HG03575 (cell line): ENCODE results near the gene FXYD1.

Source experiments
- ATAC-seq: cut with Tn5 transposase; IDR thresholded peaks from one replicate; pipeline ENCODE4 v1.9.1; 2021; ENCODE audit not compliant: unreplicated experiment, insufficient number of reproducible peaks, low FRiP score; ENCODE audit errors: extremely low read depth

Gene FXYD1

DNA sequence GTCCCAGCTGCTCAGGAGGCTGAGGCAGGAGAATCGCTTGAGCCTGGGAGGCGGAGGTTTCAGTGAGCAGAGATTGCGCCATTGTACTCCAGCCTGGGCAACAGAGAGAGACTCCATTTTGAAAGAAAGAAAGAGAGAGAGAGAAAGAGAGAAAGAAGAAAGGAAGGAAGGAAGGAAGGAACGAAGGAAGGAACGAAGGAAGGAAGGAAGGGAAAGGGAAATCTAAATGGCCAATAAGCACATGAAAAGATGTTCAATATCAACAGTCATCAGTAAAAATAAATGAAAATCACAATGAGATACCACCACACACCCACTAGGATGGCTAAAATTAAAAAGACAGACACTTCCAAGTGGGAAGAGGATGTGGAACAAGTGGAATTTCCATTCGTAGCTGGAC is 35.6 kb downstream of the FXYD1 start:
- no peak for ATAC-seq

DNA sequence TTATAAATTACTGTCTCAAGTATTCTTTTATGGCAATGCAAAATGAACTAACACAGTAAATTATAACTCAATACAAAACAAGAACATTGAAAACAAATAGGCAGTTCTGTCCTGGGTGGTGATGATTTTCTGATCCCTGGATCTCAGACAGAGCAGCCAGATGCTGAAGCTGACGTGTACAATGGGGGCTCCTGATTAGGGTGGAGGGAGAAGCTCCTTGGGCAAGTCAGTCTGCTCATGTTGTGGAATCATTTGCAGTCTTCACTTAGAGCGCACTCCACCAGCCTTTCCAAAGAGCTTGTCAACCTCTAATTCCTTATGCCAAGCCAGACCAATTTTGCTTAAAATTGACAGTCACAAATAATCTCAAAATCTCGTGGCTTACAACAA is 37.6 kb downstream of the FXYD1 start:
- ATAC-seq, result no peak

DNA sequence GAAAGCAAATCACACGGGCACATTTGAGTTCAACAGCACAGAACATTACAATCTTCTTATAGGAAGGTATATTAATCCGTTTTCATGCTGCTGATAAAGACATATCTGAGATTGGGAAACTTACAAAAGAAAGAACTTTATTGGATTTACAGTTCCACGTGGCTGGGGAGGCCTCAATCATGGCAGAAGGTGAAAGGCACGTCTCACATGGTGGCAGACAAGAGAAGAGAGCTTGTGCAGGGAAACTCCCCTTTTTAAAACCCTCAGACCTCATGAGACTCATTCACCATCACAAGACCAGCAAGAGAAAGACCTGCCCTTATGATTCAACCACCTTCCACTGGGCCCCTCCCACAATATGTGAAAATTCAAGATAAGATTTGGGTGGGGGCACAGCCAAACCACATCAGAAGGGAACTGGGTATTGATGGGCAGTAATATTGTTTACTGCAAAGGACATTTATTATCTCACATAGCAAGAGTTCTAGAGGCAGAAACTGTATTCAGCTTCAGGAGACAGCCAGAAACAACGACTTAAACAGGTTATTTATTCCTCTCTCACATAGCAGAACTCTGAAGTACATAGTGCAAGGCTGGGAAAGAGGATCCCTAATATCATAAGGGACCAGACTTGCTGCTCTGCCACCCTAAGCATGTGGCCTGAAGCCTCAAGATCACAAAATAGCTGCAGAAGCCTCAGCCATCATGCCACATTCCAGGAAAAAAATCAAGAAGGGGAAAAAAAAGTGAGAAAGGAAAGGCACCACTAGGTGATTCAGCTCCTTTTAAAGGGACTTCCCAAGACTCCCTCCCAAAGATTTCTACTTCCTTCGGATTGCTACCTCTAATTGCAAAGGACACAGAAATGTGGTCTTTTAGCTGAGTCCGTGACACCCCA is 39.0 kb downstream of the FXYD1 start:
- no peak for ATAC-seq

DNA sequence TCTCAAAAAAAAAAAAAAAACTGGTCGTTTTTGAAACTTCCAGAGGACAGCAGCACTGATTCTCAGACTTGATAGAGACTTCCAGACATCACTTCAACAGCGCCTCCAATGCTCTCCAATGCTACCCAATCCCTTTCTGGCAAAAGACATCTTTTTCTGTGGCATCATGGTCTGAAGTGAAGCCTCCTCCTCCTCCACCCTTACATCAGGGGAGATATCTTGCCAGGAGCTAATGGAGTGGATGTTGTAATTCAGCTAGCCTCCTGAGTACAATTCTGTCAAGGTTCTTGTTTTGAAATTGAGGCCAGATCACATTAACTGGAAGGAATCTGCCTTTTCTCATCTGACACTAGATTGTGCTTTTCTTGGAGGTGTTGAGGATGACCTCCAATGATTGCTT is 40.1 kb downstream of the FXYD1 start:
- ATAC-seq, result no peak

DNA sequence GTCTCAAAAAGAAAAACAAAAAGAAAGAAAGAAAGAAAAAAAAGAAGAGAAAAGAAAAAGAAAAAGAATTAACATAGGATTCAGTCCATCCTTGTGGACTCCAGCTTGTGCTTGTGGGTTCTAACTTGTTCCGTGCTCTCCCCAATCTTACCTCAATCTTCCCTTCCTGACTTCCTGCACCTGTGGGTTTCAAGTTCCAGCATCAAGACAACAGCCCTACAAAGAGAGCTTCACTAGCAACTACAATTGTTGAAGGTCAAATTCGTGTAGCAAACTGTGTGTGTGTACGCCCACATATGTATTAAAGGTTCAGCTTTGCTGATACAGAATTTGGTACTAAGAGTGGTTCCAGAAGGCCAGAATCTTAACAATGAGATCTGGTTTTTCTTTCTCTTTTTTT is 41.2 kb downstream of the FXYD1 start:
- no peak for ATAC-seq

DNA sequence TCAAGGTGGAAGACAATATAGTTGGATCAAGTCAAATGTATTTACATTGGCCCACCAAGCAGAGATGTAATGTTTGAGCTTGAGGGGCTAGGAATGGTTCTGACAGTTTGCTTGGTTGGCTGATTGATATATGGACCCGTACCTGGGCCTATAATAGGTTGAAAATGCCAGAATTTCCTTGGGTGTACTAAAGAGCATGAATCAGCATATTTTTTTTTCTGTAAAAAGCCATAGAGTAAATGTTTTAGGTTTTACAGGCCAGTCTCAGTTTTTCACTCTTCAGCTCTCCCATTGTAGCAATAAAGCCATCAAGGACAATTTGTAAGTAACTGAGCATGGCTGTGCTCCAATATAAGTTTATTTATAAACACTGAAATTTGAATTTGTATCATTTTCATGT is 42.8 kb downstream of the FXYD1 start:
- ATAC-seq, result no peak

DNA sequence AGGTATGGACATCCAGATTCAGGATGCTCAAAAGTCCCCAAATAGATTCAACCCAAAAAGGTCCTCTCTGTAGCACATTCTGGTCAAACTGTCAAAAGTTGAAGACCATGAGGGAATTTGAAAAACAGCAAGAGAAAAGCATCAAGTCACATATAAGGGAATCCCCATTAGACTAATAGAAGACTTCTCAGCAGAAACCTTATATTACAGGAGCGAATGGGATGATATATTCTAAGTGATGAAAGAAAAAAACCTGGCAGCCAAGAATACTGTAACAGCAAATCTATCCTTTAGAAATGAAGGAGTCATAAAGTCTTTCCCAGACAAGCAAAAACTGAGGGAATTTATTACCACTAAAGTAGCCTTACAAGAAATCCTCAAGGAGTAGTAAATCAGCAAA is 45.6 kb downstream of the FXYD1 start:
- ATAC-seq, result no peak

DNA sequence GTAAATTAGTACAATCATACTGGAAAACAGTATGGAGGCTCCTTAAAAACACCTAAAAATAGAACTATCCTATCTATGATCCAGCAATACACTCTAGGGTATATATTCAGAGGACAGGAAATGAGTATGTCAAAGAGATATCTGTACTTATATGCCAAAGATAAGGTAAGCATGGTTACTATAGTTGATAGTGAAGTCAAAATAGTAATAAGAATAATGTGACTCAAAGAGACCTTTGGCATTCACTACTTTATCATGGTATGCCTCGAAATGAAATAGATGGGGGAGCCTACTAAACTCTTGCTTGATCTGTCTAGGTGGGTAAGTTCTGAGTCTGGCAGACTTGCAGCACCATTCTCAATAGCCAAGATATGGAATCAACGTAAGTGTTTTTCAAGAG is 46.3 kb downstream of the FXYD1 start:
- ATAC-seq, result no peak
